H1 (cell line): ENCODE measurements around the gene LAMC3. TPM values are rescaled to one million over a fixed set of nuclear protein-coding genes. Genes with fewer than 3 reads are reported as not detected.

Source experiments
- CBX5 ChIP-seq: fragments of 300-800, 300-1000 bp; sonication (generic); IDR thresholded peaks from 2 replicates; pipeline ENCODE4 v1.7.1; 2016; ENCODE audit warnings: antibody characterized with exemption, low read length, low read depth
- CHD2 ChIP-seq: IDR thresholded peaks from 2 replicates; pipeline ENCODE4 v1.6.1; 2012; ENCODE audit warnings: low read length, improper control_type of control experiment
- CREB1 ChIP-seq: IDR thresholded peaks from 2 replicates; pipeline ENCODE4 v1.6.1; 2012; ENCODE audit warnings: inconsistent platforms
- EGR1 ChIP-seq: IDR thresholded peaks from 2 replicates; pipeline ENCODE4 v1.6.1; 2011; ENCODE audit warnings: low read depth, low read length, borderline replicate concordance
- FOSL1 ChIP-seq: IDR thresholded peaks from 2 replicates; pipeline ENCODE4 v1.6.1; 2011; ENCODE audit warnings: mild to moderate bottlenecking, low read depth, low read length, moderate library complexity; ENCODE audit not compliant: insufficient read depth
- GABPA ChIP-seq: IDR thresholded peaks from 2 replicates; pipeline ENCODE4 v1.6.1; 2011; ENCODE audit warnings: mild to moderate bottlenecking, low read length, moderate library complexity, borderline replicate concordance; ENCODE audit not compliant: insufficient read depth
- RBBP5 ChIP-seq: IDR thresholded peaks from 2 replicates; pipeline ENCODE4 v1.7.1; 2012; ENCODE audit warnings: low read depth, mild to moderate bottlenecking, inconsistent platforms, low read length, moderate library complexity, borderline replicate concordance
- ZNF274 ChIP-seq: IDR thresholded peaks from 2 replicates; pipeline ENCODE4 v1.7.0; 2012; ENCODE audit warnings: low read length, borderline replicate concordance; ENCODE audit errors: extremely low read depth
- polyA plus RNA-seq, 7 experiments: library from polyadenylated mRNA; depleted of rRNA in 3 of 7; stranded (reverse) in 5 of 7; unstranded in 2 of 7; fragments of >200 nt in 5 of 7; fragments of 200-250 nt in 2 of 7; gene quantifications; 1 replicate in 5 of 7; 2 replicates in 1 of 7; 4 replicates in 1 of 7; pipeline versions ENCODE4 v1.2.1 to v1.2.3, GENCODE V29; 2011 to 2013; ENCODE audit warnings: missing spikeins in 2 of 7, mixed read lengths in 2 of 7
- total RNA-seq: library from RNA; stranded (reverse); fragmentation: NEBNext Ultra II Directional; extraction: Animal tissue kit (Norgen Biotek cat#: 25700); gene quantifications from 2 replicates; pipeline ENCODE4 v1.2.1, GENCODE V29; 2021
- TF ChIP-seq, protein P1 (sequence below): fragments of 300-600 bp; sonication (generic); IDR thresholded peaks from 2 replicates; pipeline ENCODE4 v1.7.1; 2012; ENCODE audit warnings: low read length, moderate library complexity, mild to moderate bottlenecking, inconsistent platforms; ENCODE audit not compliant: insufficient replicate concordance
- TF ChIP-seq, protein P2 (sequence below): IDR thresholded peaks from 2 replicates; pipeline ENCODE4 v1.6.1; 2012; ENCODE audit warnings: inconsistent platforms

The LAMC3 gene
- total and polyA plus RNA-seq, 2 of the 8 experiments (the other 6 are each of a cell fraction or from before 2014, with no cell fraction given): 9.3 to 12.3 TPM

DNA sequence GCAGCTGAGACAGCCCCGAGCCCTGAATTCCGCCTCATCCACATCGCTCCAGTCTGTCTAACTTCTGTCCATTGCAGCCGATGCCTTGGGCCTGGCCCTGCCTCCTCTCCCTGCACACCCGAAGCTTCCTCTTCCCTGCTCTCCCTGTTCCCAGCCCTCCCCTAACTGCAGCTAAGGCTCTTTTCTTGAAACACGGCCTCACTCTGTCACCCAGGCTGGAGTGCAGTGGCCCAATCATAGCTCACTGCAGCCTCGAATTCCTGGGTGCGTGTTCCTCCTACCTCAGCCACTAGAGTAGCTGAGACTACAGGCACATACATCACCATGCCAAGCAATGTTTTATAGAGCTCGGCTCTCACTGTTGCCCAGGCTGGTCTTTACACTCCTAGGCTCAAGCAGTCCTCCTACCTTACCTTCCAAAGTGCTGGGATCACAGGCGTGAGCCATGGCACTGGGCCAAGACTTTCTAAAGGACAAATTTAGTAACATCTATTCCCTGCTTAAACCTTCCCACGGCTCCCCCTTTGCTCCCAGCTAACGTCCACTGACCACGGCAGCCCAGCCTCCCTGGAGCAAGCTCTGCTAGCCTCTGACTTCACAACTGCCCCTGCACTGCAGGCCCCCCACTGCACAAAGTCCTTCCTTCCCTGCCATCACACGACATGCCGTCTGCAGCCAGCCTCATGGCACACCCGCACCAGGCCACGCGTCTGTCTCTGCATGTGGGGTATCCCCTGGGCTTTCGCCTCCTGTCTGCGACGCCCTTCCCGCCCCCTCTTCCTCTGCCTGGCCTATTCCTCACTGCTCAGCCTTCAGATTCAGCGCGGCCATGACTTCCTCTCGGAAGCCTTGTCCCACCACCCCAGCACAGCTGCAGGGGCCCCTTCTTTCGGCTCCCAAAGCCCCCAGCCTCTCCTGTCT lies 28.6 kb downstream of the LAMC3 start (continued):
- TF ChIP-seq, protein P1, sequence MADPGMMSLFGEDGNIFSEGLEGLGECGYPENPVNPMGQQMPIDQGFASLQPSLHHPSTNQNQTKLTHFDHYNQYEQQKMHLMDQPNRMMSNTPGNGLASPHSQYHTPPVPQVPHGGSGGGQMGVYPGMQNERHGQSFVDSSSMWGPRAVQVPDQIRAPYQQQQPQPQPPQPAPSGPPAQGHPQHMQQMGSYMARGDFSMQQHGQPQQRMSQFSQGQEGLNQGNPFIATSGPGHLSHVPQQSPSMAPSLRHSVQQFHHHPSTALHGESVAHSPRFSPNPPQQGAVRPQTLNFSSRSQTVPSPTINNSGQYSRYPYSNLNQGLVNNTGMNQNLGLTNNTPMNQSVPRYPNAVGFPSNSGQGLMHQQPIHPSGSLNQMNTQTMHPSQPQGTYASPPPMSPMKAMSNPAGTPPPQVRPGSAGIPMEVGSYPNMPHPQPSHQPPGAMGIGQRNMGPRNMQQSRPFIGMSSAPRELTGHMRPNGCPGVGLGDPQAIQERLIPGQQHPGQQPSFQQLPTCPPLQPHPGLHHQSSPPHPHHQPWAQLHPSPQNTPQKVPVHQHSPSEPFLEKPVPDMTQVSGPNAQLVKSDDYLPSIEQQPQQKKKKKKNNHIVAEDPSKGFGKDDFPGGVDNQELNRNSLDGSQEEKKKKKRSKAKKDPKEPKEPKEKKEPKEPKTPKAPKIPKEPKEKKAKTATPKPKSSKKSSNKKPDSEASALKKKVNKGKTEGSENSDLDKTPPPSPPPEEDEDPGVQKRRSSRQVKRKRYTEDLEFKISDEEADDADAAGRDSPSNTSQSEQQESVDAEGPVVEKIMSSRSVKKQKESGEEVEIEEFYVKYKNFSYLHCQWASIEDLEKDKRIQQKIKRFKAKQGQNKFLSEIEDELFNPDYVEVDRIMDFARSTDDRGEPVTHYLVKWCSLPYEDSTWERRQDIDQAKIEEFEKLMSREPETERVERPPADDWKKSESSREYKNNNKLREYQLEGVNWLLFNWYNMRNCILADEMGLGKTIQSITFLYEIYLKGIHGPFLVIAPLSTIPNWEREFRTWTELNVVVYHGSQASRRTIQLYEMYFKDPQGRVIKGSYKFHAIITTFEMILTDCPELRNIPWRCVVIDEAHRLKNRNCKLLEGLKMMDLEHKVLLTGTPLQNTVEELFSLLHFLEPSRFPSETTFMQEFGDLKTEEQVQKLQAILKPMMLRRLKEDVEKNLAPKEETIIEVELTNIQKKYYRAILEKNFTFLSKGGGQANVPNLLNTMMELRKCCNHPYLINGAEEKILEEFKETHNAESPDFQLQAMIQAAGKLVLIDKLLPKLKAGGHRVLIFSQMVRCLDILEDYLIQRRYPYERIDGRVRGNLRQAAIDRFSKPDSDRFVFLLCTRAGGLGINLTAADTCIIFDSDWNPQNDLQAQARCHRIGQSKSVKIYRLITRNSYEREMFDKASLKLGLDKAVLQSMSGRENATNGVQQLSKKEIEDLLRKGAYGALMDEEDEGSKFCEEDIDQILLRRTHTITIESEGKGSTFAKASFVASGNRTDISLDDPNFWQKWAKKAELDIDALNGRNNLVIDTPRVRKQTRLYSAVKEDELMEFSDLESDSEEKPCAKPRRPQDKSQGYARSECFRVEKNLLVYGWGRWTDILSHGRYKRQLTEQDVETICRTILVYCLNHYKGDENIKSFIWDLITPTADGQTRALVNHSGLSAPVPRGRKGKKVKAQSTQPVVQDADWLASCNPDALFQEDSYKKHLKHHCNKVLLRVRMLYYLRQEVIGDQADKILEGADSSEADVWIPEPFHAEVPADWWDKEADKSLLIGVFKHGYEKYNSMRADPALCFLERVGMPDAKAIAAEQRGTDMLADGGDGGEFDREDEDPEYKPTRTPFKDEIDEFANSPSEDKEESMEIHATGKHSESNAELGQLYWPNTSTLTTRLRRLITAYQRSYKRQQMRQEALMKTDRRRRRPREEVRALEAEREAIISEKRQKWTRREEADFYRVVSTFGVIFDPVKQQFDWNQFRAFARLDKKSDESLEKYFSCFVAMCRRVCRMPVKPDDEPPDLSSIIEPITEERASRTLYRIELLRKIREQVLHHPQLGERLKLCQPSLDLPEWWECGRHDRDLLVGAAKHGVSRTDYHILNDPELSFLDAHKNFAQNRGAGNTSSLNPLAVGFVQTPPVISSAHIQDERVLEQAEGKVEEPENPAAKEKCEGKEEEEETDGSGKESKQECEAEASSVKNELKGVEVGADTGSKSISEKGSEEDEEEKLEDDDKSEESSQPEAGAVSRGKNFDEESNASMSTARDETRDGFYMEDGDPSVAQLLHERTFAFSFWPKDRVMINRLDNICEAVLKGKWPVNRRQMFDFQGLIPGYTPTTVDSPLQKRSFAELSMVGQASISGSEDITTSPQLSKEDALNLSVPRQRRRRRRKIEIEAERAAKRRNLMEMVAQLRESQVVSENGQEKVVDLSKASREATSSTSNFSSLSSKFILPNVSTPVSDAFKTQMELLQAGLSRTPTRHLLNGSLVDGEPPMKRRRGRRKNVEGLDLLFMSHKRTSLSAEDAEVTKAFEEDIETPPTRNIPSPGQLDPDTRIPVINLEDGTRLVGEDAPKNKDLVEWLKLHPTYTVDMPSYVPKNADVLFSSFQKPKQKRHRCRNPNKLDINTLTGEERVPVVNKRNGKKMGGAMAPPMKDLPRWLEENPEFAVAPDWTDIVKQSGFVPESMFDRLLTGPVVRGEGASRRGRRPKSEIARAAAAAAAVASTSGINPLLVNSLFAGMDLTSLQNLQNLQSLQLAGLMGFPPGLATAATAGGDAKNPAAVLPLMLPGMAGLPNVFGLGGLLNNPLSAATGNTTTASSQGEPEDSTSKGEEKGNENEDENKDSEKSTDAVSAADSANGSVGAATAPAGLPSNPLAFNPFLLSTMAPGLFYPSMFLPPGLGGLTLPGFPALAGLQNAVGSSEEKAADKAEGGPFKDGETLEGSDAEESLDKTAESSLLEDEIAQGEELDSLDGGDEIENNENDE: no peak
- TF ChIP-seq, protein P2, sequence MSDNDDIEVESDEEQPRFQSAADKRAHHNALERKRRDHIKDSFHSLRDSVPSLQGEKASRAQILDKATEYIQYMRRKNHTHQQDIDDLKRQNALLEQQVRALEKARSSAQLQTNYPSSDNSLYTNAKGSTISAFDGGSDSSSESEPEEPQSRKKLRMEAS: no peak
- TF ChIP-seq FOSL1 (no peak), GABPA (no peak), CHD2 (no peak), CREB1 (no peak), CBX5 (no peak), RBBP5 (no peak), ZNF274 (no peak), EGR1 (no peak)
